Pancreas (tissue), 10 donors: Measurements from ENCODE around the gene THSD7A. TPM values are rescaled to one million over a fixed set of nuclear protein-coding genes. Genes with fewer than 3 reads are reported as not detected.

Source experiments
- ATAC-seq, 4 donors: fragments of 200-7000 bp; cut with Tn5 transposase; one replicate each; pipeline versions ENCODE4 v1.8.0 to v1.9.1; 2020; ENCODE audit warnings: mild to moderate bottlenecking in 4 of 4, moderate library complexity in 4 of 4
- DNase-seq, 6 donors: peaks; one replicate each; pipeline ENCODE4 v3.0.0-alpha.2; 2020
- FAIRE-seq: peaks from 2 replicates; lab custom pipeline; 2012; peaks lifted over from hg19 to GRCh38; lab: Jason Lieb, UNC
- H3K27ac ChIP-seq, 4 donors: fragments of 200-600 bp; sonication (generic); 1 replicate in 3 of 4; 2 replicates in 1 of 4; pipeline versions ENCODE4 v1.5.0 to v1.8.0; 2020
- H3K27me3 ChIP-seq, 4 donors: fragments of 200-600 bp; one replicate each; pipeline ENCODE4 v1.8.0; 2021
- H3K36me3 ChIP-seq, 3 donors: fragments of 200-600 bp; sonication (generic) in 1 of 3; one replicate each; pipeline versions ENCODE4 v1.5.0 to v1.8.0; 2020 to 2021
- H3K4me1 ChIP-seq, 3 donors: fragments of 200-600 bp; one replicate each; pipeline ENCODE4 v1.8.0; 2021
- H3K4me3 ChIP-seq, 4 donors: fragments of 200-600 bp; sonication (generic) in 2 of 4; one replicate each; pipeline versions ENCODE4 v1.5.0 to v1.8.0; 2020 to 2021
- H3K9me3 ChIP-seq, 4 donors: fragments of 200-600 bp; one replicate each; pipeline ENCODE4 v1.8.0; 2021
- WGBS, 2 donors: extraction: QIAGEN DNeasy Blood & Tissue Kit; methylation state at CpG; one replicate each; pipeline ENCODE4 v1.1.7; 2013; 5-methylcytosine and 5-hydroxymethylcytosine counted together
- intact Hi-C, 3 donors: fragments of 100-400 bp; cut with DNase I; formaldehyde crosslinking; loops; one replicate each; pipeline versions ENCODE4 v1.11.1 to v1.14.2; 2022
- polyA plus RNA-seq, 2 donors: library from polyadenylated mRNA; stranded (reverse); fragments of 200-250 nt; gene quantifications; one replicate each; pipeline ENCODE4 v1.2.3, GENCODE V29; 2013
- total RNA-seq, 6 donors: library from RNA; stranded (reverse); fragmentation: NEBNext Ultra II Directional in 4 of 6; extraction: Animal tissue kit (Norgen Biotek cat#: 25700) in 4 of 6; gene quantifications; one replicate each; pipeline versions ENCODE4 v1.2.1 to v1.2.4, GENCODE V29; 2021 to 2023
- TF ChIP-seq, protein P1 (sequence below), 4 donors: fragments of 200-600 bp; sonication (generic) in 3 of 4; IDR thresholded peaks; one replicate each; pipeline versions ENCODE4 v1.5.0 to v1.8.0; 2021; ENCODE audit warnings: antibody characterized with exemption in 4 of 4
- donor health status: healthy with polysubstance abuse.
- donor health status: DM: no; HTN: no; CAD: no; lungs with moderate emphysema.
- donor health status: DM: no; HTN: no; CAD: no.
- donor health status: control.
- donor health status: control.
- donor health status: Bipolar disorder and iron deficiency.
- donor health status: DM: yes; HTN: yes; CAD: no.
- donor health status: DM: no; HTN: no; CAD: no.
- donor health status: DM: no; HTN: no; CAD: no.
- donor health status: DM: yes; HTN: yes; CAD: no.

THSD7A gene
- total and polyA plus RNA-seq, 8 donors, result 0.30 to 3.7 (median 0.90) TPM

GRCh38 chr7:11775401-11775800, 56.6 kb downstream of the THSD7A start:
- no peaks in the 10 kb centered on the region for H3K9me3 ChIP-seq
- H3K4me3 ChIP-seq, result no peak overlapping the region
- WGBS, 2 donors, result 68 to 79% methylated on average over 2 of the region's 2 CpGs
- no peaks in the 10 kb centered on the region for H3K36me3 ChIP-seq
- FAIRE-seq (no peak), ATAC-seq (no peak), DNase-seq (no peak)
- intact Hi-C loops, result no loop called here
- H3K4me1 ChIP-seq, result no peaks in the 10 kb centered on the region
- no peak overlapping the region for H3K27ac ChIP-seq
- TF ChIP-seq, protein P1, sequence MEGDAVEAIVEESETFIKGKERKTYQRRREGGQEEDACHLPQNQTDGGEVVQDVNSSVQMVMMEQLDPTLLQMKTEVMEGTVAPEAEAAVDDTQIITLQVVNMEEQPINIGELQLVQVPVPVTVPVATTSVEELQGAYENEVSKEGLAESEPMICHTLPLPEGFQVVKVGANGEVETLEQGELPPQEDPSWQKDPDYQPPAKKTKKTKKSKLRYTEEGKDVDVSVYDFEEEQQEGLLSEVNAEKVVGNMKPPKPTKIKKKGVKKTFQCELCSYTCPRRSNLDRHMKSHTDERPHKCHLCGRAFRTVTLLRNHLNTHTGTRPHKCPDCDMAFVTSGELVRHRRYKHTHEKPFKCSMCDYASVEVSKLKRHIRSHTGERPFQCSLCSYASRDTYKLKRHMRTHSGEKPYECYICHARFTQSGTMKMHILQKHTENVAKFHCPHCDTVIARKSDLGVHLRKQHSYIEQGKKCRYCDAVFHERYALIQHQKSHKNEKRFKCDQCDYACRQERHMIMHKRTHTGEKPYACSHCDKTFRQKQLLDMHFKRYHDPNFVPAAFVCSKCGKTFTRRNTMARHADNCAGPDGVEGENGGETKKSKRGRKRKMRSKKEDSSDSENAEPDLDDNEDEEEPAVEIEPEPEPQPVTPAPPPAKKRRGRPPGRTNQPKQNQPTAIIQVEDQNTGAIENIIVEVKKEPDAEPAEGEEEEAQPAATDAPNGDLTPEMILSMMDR (IDR thresholded peaks at IDR 0.05), result no peak
- no peaks in the 10 kb centered on the region for H3K27me3 ChIP-seq

DNA sequence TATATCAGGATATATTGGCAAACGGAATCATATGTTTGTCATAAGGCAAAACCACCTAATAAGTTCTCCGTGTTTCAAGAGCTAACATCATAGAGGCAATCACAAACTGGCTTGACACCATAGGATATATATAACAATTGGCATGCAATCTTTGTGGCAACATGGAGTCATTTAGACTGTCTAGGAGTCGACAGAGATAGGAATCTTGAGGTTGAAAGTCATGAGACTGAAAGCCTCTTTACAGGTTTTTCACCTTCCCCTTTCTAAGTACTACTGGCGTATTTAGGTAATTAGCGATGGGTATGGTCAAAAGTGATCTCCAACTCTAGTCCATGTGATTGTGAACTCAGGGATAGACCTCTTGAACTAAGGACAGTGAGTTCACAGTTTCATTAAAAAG, 63.7 kb downstream of the THSD7A start:
- H3K27ac ChIP-seq, result no peak overlapping the region
- ATAC-seq, result no peak
- H3K36me3 ChIP-seq, result no peaks in the 10 kb centered on the region
- H3K4me3 ChIP-seq, result no peak overlapping the region
- H3K27me3 ChIP-seq, result no peaks in the 10 kb centered on the region
- no peaks in the 10 kb centered on the region for H3K4me1 ChIP-seq
- intact Hi-C loops, result no loop called here
- H3K9me3 ChIP-seq, result no peaks in the 10 kb centered on the region
- TF ChIP-seq, protein P1 (IDR thresholded peaks at IDR 0.05), result no peak
- no peak for DNase-seq
- 81 to 86% methylated on average over 5 of the region's 5 CpGs for WGBS, 2 donors
- no peak for FAIRE-seq

- WGBS, 2 donors, result 77 to 78% methylated on average over 3 of the region's 3 CpGs
- H3K4me3 ChIP-seq, result no peak overlapping the region
- no peaks in the 10 kb centered on the region for H3K9me3 ChIP-seq
- TF ChIP-seq, protein P1 (IDR thresholded peaks at IDR 0.05), result no peak
- H3K36me3 ChIP-seq, result no peaks in the 10 kb centered on the region
- no peaks in the 10 kb centered on the region for H3K27me3 ChIP-seq
- ATAC-seq (no peak), FAIRE-seq (no peak), DNase-seq (no peak)
- H3K27ac ChIP-seq, result no peak overlapping the region
- H3K4me1 ChIP-seq, result no peaks in the 10 kb centered on the region
- intact Hi-C loops, result no loop called here
Observed at GRCh38 chr7:11767148-11767547, 64.8 kb downstream of the THSD7A start.

GRCh38 chr7:11760372-11760771, 71.6 kb downstream of the THSD7A start:
- WGBS, 2 donors, result 53 to 56% methylated on average over 3 of the region's 3 CpGs
- intact Hi-C loops, result no loop called here

GRCh38 chr7:11758627-11759111, 73.3 kb downstream of the THSD7A start:
- Histone ChIP-seq H3K4me1 (no peaks in the 10 kb centered on the region), H3K4me3 (no peak overlapping the region), H3K27ac (no peak overlapping the region), H3K27me3 (no peaks in the 10 kb centered on the region), H3K36me3 (no peaks in the 10 kb centered on the region), H3K9me3 (no peaks in the 10 kb centered on the region)
- FAIRE-seq (no peak), ATAC-seq (no peak), DNase-seq (no peak)
- TF ChIP-seq, protein P1 (IDR thresholded peaks at IDR 0.05), result no peak
- 38 to 43% methylated on average over 2 of the region's 2 CpGs for WGBS, 2 donors
- intact Hi-C loops, result no loop called here

More at GRCh38 chr7:11760372-11760771, 71.6 kb downstream of the THSD7A start:
- DNase-seq, result no peak
- Histone ChIP-seq H3K27me3 (no peaks in the 10 kb centered on the region), H3K9me3 (no peaks in the 10 kb centered on the region), H3K36me3 (no peaks in the 10 kb centered on the region), H3K4me1 (no peaks in the 10 kb centered on the region), H3K27ac (no peak overlapping the region), H3K4me3 (no peak overlapping the region)
- no peak for FAIRE-seq
- ATAC-seq, result no peak
- TF ChIP-seq, protein P1 (IDR thresholded peaks at IDR 0.05), result no peak
